ENCODE measurements around the gene CPZ. TPM values are rescaled to one million over a fixed set of nuclear protein-coding genes. Genes with fewer than 3 reads are reported as not detected.

Gene CPZ
- total and polyA plus RNA-seq, 2 donors (not counting 1 experiment from before 2014, with no cell fraction given), result not detected

GRCh38 chr4:8605289-8605688, 12.7 kb downstream of the CPZ start:
- Histone ChIP-seq H2AFZ (ENCODE audit: insufficient read depth, low read depth, low read length, poor library complexity, severe bottlenecking) (no peak overlapping the region), H3K4me1 (ENCODE audit: control insufficient read depth in 2 of 2, insufficient read depth in 2 of 2, low read length in 2 of 2) (no peaks in the 10 kb centered on the region), H3K79me2 (ENCODE audit: control insufficient read depth, insufficient read depth, low read length) (no peaks in the 10 kb centered on the region), H3K9ac (ENCODE audit: low read length) (no peak overlapping the region), H3K9me3 (ENCODE audit: control extremely low read depth in 1 of 3, control insufficient read depth in 2 of 3, insufficient read depth in 1 of 3, low read length in 2 of 3) (no peaks in the 10 kb centered on the region), H3K4me3 (ENCODE audit: control extremely low read depth in 1 of 5, extremely low read depth in 1 of 5, insufficient read depth in 1 of 5, low read depth in 2 of 5, low read length in 4 of 5) (no peak overlapping the region), H4K20me1 (ENCODE audit: control insufficient read depth, insufficient read depth, low read length, poor library complexity, severe bottlenecking) (no peaks in the 10 kb centered on the region), H3K36me3 (replicated peaks in 1 of 2; ENCODE audit: control extremely low read depth in 1 of 2, control insufficient read depth in 1 of 2, extremely low read depth in 1 of 2, insufficient read depth in 2 of 2, low read length in 1 of 2) (no peaks in the 10 kb centered on the region), H3K27ac (ENCODE audit: low read length in 2 of 2) (no peak overlapping the region), H3K4me2 (replicated peaks; ENCODE audit: low read depth, low read length, poor library complexity, severe bottlenecking) (no peak overlapping the region), H3K27me3 (replicated peaks in 1 of 4; ENCODE audit: control extremely low read depth in 1 of 4, control insufficient read depth in 3 of 4, insufficient read depth in 4 of 4, low read length in 3 of 4) (peaks cover 0 to 3% (median 0%) of the 10 kb centered on the region in 4 experiments)
- TF ChIP-seq CTCF (IDR thresholded peaks at IDR 0.05), result no peak
- no peak for TF ChIP-seq EZH2 (IDR thresholded peaks at IDR 0.05; ENCODE audit: borderline replicate concordance, insufficient read depth, low read depth, low read length, poor library complexity, severe bottlenecking)
- no peak for DNase-seq
- Mint-ChIP-seq H3K27me3 (peaks cover 6% of the 10 kb centered on the region), H3K4me1 (no peaks in the 10 kb centered on the region), H3K4me3 (no peak overlapping the region), H3K9me3 (ENCODE audit: insufficient read depth) (no peaks in the 10 kb centered on the region), H3K27ac (no peak overlapping the region)
- CTCF ChIA-PET, result interaction anchor here (0.9 kb wide), 1 partner anchor 8 kb away, joined by 3 read pairs; no protein-coding TSS in a partner anchor
- POLR2A ChIA-PET, result no interaction called here
- intact Hi-C loops (cut with micrococcal nuclease), result no loop called here
- 92% methylated on average over 1 of the region's 1 CpG for WGBS (ENCODE audit: insufficient coverage)
- no peak for ATAC-seq (ENCODE audit: low read depth)

DNA sequence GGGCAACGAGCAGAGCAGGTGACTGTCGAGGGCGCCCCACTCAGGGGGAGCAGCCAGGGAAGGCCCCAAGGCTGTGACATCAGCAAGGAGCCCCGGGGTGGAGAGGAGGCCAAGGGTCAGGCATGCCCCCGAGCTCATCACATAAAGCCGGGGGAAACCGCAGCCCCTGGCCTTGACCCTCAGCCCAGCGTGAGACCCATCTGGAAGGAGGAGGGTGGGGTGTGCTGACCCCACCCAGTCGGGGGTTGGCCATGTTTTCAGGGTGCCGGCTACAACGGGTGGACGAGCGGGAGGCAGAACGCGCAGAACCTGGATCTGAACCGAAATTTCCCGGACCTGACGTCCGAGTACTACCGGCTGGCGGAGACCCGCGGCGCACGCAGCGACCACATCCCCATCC, 13.9 kb downstream of the CPZ start:
- Mint-ChIP-seq H3K27me3 (peaks cover 6% of the 10 kb centered on the region), H3K4me3 (no peak overlapping the region), H3K9me3 (ENCODE audit: insufficient read depth) (no peaks in the 10 kb centered on the region), H3K4me1 (no peaks in the 10 kb centered on the region), H3K27ac (no peak overlapping the region)
- Histone ChIP-seq H3K79me2 (ENCODE audit: control insufficient read depth, insufficient read depth, low read length) (no peaks in the 10 kb centered on the region), H4K20me1 (ENCODE audit: control insufficient read depth, insufficient read depth, low read length, poor library complexity, severe bottlenecking) (no peaks in the 10 kb centered on the region), H3K36me3 (replicated peaks in 1 of 2; ENCODE audit: control extremely low read depth in 1 of 2, control insufficient read depth in 1 of 2, extremely low read depth in 1 of 2, insufficient read depth in 2 of 2, low read length in 1 of 2) (no peaks in the 10 kb centered on the region), H3K4me3 (ENCODE audit: control extremely low read depth in 1 of 5, extremely low read depth in 1 of 5, insufficient read depth in 1 of 5, low read depth in 2 of 5, low read length in 4 of 5) (no peak overlapping the region), H3K4me2 (replicated peaks; ENCODE audit: low read depth, low read length, poor library complexity, severe bottlenecking) (no peak overlapping the region), H3K4me1 (ENCODE audit: control insufficient read depth in 2 of 2, insufficient read depth in 2 of 2, low read length in 2 of 2) (no peaks in the 10 kb centered on the region), H3K9ac (ENCODE audit: low read length) (no peak overlapping the region), H3K27me3 (replicated peaks in 1 of 4; ENCODE audit: control extremely low read depth in 1 of 4, control insufficient read depth in 3 of 4, insufficient read depth in 4 of 4, low read length in 3 of 4) (peaks cover 0 to 3% (median 0%) of the 10 kb centered on the region in 4 experiments), H3K9me3 (ENCODE audit: control extremely low read depth in 1 of 3, control insufficient read depth in 2 of 3, insufficient read depth in 1 of 3, low read length in 2 of 3) (no peaks in the 10 kb centered on the region), H2AFZ (ENCODE audit: insufficient read depth, low read depth, low read length, poor library complexity, severe bottlenecking) (no peak overlapping the region), H3K27ac (ENCODE audit: low read length in 2 of 2) (no peak overlapping the region)
- WGBS (ENCODE audit: insufficient coverage), result 90% methylated on average over 26 of the region's 26 CpGs
- CTCF ChIA-PET, result interaction anchor here (0.8 kb wide), 1 partner anchor 102 kb away, joined by 3 read pairs; no protein-coding TSS in a partner anchor
- no peak for TF ChIP-seq EZH2 (IDR thresholded peaks at IDR 0.05; ENCODE audit: borderline replicate concordance, insufficient read depth, low read depth, low read length, poor library complexity, severe bottlenecking)
- TF ChIP-seq CTCF (IDR thresholded peaks at IDR 0.05), result no peak
- POLR2A ChIA-PET, result no interaction called here
- intact Hi-C loops (cut with micrococcal nuclease), result no loop called here
- no peak for ATAC-seq (ENCODE audit: low read depth)
- DNase-seq, result no peak
